HG02763 (cell line): Measurements from ENCODE around the gene UNC5B.

Experiments used
- ATAC-seq: cut with Tn5 transposase; IDR thresholded peaks from one replicate; pipeline ENCODE4 v1.9.1; 2021; ENCODE audit warnings: mild to moderate bottlenecking, moderate library complexity; ENCODE audit not compliant: unreplicated experiment

The UNC5B gene

DNA sequence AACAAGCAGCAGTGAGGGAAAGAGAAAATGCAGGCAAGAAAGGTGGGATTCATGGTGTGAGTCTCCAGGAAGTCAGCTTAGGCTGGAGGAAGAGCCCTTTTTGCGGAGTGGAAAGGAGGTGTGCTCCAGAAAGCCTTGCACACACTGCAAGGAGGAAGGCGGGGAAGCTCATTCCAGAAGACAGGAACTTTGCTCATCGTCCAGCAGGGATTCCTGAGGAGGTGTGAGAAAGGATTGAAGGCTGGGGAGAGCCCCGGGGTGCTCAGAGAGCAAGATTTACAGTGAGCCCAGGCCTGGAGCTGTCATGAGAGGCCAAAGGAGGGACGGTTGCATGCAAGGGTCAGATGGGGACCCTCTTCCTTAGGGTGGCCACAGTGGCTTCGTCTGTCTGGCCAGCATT, 124.3 kb downstream of the UNC5B start:
- ATAC-seq: no peak

- ATAC-seq: no peak
Measured at GRCh38 chr10:71337219-71337701, 124.9 kb downstream of the UNC5B start.

DNA sequence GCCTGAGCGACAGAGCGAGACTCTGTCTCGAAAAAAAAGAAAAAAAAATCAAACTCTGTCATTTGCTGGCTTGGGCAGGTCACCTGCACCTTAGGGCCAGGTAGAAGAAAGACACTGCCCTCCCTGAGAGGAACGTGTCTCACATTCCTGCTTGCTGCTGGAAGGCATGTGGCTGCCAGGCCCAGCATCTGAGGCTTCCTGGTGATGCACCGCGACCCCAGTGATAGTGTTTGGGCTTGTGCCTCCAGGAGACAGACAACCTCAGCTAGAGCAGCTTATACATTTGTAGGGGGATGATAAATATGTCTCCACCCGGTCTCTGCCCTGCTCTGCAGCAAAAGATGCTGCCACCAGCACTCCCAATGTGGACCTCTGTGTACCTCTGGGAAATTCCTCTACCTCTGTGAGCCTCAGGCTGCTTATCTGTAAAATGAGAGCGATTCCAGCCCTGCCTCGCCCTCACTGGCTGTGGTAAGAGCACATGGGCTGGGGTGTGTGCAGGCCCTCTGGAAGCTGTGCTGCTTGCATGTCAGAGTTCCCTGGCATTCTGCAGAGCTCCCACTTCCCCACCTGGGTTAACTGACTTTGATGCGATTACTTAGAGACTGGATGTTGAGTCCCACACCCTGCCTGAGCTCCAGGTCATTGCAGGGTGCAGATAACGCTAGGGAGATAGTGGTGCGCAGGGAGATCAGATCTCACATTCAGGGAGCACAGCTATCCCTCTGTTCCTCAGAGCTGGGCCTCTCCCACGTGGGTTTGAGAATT, 126.5 kb downstream of the UNC5B start:
- ATAC-seq: no peak

DNA sequence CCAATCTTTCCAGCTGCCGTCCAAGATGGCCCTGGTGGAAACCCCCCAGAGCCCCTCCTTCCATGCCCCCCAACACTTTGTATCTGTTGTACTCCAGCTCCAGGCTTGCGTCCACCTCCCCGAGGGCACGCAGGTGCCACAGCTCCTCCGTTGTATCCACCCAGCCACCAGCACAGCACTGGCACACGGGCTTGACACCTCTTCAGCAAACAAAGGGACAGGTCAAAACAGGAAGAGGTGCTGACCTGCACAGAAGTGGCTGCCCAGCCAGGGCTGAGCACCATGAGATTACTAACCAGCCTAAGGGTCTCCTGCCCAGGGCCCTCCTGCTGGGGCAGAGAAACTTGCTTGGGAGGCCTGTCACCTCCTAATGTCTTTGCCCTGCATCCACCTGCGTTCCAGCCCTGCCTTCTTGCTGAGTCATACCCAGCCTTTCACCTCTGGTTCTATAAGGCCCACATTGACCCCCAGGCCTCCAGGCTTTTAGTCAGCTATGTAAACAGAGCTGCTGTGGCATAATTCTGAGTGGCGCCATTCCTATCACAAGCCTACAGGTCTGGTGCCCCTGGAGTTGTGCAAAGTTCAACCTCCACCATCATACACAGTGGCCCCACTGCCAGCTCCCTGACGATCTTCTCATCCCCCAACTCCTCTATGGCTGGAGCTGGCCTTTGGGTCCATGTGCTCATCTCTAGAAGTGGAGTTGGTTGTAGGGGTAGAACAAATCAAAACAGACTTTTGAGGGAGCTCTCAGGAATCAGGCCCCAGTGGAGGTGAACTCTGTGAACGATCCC, 127.6 kb downstream of the UNC5B start:
- ATAC-seq: no peak

GRCh38 chr10:71342573-71343391, 130.4 kb downstream of the UNC5B start:
- no peak for ATAC-seq

- ATAC-seq: no peak
Measured at GRCh38 chr10:71343392-71343773, 131.0 kb downstream of the UNC5B start.

DNA sequence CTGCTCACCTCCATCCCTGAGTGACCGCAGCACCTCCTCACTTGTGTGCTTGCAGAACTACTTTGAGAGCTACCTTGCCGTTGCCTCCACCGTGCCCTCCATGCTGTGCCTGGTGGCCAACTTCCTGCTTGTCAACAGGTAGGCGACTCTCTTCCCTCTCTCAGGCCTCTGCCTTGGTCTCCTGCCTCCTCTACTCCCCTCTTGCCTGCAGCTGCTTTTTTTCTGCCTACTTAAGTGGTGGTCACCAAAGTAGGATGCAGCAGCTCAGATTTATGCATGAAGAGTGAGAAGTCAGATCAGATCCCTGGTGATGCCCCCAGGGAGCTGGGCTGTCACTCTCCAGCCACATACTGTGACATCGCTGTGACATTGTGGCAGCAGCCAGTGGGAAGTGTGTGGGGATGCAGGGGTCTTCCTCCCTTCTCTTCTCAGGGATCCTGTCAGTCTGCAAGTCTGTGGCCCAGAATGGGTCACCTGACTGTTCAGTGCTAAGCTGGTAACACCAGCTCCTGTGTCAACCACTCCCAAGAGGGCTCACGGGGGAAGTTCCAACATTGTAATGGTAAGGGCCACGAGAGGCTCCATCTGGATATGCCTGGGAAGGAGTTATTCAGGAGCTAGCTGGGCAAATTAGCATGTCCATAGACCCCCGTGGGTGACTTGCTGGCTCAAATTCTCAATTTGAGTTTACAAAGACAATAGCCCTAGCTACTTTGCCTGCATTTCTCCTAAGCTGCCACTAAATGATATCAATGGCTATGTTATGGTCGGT, 132.0 kb downstream of the UNC5B start:
- ATAC-seq: no peak

DNA sequence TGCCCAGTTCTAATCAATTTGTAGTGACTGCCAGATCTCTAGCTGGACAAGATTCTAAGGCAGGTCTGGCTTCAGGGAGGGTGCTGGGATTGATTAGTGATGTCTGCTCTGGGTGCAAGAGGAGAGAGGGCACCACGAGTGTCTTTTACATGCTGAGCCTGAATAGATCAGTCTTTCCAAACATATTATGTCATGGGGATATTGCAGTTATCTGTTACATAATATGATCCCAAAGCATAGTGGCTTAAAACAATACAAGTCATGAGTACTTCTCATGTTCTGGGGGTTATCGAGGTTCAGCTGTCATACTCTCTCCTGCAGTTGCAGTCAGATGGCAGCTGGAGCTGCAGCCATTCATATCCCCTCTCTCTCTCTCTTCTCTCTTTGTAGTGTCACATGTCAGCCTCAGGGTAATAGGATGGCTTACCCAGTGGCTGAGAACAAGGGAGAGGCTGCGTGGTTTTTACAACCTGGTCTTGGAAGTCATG, 132.7 kb downstream of the UNC5B start:
- no peak for ATAC-seq

- ATAC-seq: no peak
Measured at GRCh38 chr10:71345694-71346093, 133.3 kb downstream of the UNC5B start.

- ATAC-seq: no peak
Measured at GRCh38 chr10:71346731-71347130, 134.4 kb downstream of the UNC5B start.

- ATAC-seq: no peak
Measured at GRCh38 chr10:71347587-71348395, 135.4 kb downstream of the UNC5B start.

DNA sequence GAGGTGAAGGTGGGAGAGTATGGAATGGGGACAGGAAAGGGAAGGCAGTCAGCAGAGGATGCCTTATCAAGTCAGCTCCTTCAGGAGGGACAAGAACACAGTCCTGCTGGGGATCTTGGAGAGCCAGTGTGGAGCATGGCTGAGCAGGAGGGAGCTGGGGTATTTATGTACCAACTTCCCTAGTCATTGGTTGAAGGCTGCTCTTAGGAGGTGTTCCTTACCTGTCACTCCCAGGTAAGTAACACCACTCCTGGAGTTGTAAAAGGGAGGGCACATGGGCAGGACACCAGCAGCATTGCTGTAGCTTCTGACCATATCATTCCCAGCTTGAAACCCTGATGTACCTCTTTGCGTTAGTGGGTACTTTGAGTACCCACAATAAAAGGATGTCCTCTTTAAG, 136.5 kb downstream of the UNC5B start:
- no peak for ATAC-seq

DNA sequence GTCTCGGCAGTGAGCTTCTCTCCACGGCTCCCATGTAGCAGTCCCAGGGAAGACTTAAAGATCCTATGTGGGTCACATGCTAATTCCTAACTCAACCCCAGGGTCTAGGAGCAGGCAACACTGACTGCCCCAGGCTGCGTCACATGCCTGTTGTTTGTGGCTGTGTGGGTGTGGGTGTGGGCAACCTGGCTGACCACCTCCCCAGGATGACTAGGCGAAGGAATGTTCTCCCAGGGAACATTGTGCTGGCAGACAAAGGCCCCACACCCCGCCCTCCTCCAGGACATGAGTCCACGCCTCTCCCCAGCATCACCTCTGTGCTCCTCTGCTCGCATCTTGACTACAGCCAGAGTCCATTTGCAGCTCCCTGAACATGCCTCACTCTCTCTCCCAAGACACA, 137.0 kb downstream of the UNC5B start:
- no peak for ATAC-seq

- ATAC-seq: no peak
Measured at GRCh38 chr10:71351087-71351486, 138.7 kb downstream of the UNC5B start.

DNA sequence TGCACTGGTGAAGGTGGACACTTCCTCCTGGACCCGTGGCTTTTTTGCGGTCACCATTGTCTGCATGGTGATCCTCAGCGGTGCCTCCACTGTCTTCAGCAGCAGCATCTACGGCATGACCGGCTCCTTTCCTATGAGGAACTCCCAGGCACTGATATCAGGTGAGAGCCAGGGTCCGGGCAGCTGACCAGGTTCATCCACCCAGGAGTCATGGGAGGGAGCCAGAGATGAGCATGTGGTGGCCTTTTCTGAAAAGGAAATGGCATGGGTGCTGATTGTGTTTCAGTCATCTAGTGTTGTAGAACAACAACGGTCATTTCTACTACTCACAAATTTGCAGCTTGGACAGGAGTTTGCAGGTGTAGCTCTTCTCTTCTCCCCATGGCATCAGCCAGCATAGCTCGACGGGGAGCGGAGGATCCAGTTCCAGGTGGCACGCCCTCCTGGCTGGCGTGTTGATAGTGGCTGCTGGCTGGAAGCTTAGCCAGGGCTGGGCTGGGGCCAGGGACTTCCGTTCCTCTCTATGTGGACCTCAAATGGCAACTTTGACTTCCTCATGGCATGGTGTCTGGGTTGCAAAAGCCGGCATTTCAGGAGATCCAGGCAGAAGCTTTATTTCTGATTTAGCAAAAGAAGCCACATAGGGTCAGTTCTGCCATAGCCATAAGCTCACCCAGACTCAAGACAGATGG, 139.4 kb downstream of the UNC5B start:
- ATAC-seq: no peak
